ENCODE results near the gene FAM76B.
"Not testable (repeated sequence)": the region's sequence is repeated elsewhere in the genome, so short reads cannot be mapped to it uniquely, and the experiment has no call there.

FAM76B gene

DNA sequence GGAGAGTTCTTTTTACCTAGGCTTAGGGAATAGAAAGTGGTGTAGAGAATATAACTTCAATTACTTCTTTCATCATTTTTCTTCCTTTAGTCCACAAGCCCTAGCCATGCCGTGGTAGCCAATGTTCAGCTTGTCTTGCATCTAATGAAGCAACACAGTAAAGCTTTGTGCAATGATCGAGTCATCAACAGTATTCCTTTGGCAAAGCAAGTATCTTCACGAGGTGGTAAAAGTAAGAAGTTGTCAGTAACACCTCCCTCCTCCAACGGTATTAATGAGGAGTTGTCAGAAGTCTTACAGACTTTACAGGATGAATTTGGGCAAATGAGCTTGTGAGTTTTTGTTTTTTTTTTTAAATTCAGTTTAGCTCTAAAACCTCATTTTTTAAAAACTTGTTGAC lies 38.1 kb upstream of the FAM76B start:
- H3K27ac ChIP-seq = no peak overlapping the region
- TF ChIP-seq, protein P1, sequence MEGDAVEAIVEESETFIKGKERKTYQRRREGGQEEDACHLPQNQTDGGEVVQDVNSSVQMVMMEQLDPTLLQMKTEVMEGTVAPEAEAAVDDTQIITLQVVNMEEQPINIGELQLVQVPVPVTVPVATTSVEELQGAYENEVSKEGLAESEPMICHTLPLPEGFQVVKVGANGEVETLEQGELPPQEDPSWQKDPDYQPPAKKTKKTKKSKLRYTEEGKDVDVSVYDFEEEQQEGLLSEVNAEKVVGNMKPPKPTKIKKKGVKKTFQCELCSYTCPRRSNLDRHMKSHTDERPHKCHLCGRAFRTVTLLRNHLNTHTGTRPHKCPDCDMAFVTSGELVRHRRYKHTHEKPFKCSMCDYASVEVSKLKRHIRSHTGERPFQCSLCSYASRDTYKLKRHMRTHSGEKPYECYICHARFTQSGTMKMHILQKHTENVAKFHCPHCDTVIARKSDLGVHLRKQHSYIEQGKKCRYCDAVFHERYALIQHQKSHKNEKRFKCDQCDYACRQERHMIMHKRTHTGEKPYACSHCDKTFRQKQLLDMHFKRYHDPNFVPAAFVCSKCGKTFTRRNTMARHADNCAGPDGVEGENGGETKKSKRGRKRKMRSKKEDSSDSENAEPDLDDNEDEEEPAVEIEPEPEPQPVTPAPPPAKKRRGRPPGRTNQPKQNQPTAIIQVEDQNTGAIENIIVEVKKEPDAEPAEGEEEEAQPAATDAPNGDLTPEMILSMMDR (conservative IDR thresholded peaks at IDR 0.05) = no peak

DNA sequence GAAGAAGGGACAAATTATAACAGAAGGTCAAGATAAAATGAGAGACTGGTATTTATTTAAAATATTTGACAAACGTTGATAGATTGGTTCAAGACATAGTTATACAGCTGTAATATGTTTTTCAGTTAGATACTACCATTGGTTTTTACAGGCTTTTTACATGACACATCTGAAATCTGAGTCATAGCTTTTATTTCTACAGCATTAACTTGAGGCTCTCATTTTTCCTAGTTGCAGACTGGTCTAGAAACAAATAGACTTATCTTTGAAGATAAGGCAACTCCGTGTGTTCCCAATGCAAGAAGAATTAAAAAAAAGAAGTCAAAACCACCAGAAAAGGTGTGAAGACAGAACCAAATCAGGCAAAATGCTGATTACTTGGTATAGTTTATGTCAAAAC lies 32.1 kb upstream of the FAM76B start:
- no peak overlapping the region for H3K27ac ChIP-seq
- TF ChIP-seq, protein P1 (conservative IDR thresholded peaks at IDR 0.05) = no peak

DNA sequence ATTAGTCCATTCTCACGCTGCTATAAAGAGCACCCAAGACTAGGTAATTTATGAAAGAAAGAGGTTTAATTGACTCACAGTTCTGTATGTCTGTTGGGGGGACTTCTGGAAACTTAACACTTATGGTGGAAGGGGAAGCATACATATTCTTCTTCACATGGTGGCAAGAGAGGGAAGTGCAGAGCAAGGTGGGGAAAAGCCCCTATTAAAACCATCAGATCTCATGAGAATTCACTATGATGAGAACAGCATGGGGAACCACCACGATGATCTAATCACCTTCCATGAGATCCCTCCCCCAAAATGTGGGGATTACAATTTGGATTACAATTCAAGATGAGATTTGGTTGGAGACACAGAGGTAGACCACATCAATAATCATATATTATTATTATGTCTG lies 26.5 kb upstream of the FAM76B start:
- TF ChIP-seq, protein P1 (conservative IDR thresholded peaks at IDR 0.05) = no peak

DNA sequence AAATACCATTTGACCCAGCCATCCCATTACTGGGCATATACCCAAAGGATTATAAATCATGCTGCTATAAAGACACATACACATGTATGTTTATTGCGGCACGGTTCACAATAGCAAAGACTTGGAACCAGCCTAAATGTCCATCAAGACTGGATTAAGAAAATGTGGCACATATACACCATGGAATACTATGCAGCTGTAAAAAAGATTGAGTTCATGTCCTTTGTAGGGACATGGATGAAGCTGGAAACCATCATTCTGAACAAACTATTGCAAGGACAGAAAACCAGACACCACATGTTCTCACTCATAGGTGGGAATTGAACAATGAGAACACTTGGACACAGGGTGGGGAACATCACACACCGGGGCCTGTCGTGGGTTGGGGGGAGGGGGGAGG lies 21.5 kb upstream of the FAM76B start:
- not testable (repeated sequence) for H3K27ac ChIP-seq

More for the DNA sequence above, 26.5 kb upstream of the FAM76B start:
- H3K27ac ChIP-seq = no peak overlapping the region

DNA sequence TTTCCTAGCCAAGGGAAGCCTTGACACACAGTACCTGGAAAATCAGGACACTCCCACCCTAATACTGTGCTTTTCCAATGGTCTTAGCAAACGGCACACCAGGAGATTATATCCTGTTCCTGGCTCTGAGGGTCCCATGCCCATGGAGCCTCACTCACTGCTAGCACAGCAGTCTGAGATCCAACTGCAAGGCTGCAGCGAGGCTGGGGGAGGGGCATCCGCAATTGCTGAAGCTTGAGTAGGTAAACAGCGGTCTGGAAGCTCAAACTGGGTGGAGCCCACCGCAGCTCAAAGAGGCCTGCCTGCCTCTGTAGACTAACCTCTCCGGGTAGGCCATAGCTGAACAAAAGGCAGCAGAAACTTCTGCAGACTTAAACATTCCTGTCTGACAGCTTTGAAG lies 16.9 kb upstream of the FAM76B start:
- H3K27ac ChIP-seq = not testable (repeated sequence)

DNA sequence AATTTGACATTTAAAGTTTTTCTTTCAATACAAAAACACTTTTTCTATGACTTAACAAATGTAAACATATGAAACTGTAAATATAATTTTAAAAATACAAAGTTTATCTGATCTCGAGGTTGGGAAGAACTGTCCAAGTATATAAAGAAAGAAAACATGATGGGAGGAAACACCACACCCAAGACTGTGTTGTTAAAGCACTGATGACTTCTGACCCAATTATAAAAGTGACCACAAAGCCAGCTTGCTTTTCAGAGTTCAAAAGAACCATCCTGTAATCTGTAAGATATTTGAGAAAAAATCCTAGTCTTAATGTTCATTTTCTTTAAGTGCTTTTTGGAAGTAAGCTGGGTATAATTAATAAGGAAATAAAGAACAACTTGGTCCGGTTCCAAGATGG lies 16.3 kb upstream of the FAM76B start:
- no peak overlapping the region for H3K27ac ChIP-seq
- TF ChIP-seq, protein P1 (conservative IDR thresholded peaks at IDR 0.05) = no peak

DNA sequence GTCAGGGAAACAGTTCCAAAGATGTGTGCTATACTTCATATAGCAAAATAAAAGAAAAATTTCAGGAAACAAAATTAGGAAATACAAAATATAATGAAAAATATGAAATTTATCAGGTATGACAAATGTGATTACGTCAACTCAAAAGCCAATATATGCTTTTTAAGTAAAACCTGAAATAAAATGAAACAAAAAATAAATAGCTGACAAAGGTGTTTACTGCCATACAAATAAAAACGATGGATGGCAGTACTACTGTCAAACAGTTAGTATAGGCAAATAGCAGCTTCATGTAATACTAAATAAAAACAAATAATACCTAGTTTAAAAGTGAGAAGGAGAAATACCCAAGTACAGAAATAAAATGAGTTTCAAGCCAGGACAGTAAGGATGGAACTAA lies 14.4 kb upstream of the FAM76B start:
- H3K27ac ChIP-seq = no peak overlapping the region
- TF ChIP-seq, protein P1 (conservative IDR thresholded peaks at IDR 0.05) = no peak

DNA sequence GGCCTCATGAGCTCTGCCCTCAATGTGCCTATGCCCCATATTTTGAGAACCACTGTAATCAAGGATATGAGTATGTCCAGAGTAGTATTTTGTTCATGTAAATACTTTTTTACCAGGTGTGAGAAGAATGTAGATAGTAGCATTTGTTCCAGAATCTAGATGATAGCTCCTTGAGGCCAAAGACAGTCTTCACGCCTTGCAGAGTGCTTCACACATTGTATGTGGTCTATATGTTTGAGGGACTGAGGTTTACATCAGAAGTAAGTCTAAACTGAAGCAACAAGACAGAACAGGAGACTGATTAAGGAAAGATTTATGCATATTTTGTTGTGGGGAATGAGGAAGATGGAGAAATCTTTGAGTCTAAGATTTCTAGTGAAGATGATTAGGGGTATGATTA lies 13.2 kb upstream of the FAM76B start:
- TF ChIP-seq, protein P1 (conservative IDR thresholded peaks at IDR 0.05) = no peak

DNA sequence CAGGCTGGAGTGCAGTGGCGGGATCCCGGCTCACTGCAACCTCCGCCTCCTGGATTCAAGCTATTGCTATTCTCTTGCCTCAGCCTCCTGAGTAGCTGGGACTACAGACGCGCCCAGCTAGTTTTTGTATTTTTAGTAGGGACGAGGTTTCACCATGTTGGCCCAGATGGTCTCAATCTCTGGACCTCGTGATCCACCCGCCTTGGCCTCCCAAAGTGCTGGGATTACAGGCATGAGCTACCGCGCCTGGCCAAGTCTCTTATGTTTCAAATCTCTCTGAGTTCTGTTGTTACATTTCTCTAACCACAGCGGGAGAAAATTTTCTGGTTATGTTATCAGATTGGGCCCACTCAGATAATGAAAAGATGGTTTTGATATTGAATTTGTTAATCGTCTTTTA lies 10.9 kb upstream of the FAM76B start:
- TF ChIP-seq, protein P1 (conservative IDR thresholded peaks at IDR 0.05) = no peak
- H3K27ac ChIP-seq = no peak overlapping the region

More for the DNA sequence above, 13.2 kb upstream of the FAM76B start:
- no peak overlapping the region for H3K27ac ChIP-seq
